Measurements from ENCODE around the gene CDCA5. TPM values are rescaled to one million over a fixed set of nuclear protein-coding genes. Genes with fewer than 3 reads are reported as not detected.
A peak's percentile ranks its signal among the peaks of the same experiment; 100 is the strongest.

CDCA5 gene
- total RNA-seq, 1 experiment from 2014 or later = 94.8 TPM

DNA sequence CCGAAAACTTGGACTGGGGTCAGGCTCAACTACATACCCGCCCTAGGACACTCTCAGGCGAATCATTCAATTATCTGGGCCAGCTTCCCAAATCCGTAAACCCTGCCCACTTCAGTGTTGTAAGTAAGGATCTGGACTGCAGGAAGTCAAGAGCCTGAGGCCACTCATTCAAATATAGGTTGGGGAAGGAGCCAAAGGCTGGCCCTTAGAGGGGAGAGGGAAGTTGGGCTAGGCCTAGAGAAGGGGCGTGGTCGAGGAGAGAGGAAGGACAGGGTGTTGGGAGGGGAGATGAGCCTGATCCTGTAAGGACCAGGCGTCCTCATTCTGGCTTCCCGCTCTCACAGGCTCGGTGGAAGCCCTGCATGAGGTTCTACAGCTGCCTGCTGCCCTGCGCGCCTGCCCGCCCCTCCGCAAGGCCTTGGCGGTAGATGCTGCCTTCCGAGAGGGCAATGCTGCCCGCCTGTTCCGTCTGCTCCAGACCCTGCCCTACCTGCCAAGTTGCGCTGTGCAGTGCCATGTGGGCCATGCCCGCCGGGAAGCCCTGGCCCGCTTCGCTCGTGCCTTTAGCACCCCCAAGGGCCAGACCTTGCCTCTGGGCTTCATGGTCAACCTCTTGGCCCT is 39.8 kb downstream of the CDCA5 start:
- no peak overlapping the region for H3K27ac ChIP-seq (ENCODE audit: insufficient read length, low read depth, low read length)
- WGBS (ENCODE audit: extremely low coverage, insufficient read length, low lambda C conversion rate) = no CpG with 5 or more reads among the region's 23 CpGs
- peaks cover 4% of the 10 kb centered on the region for H3K23me2 ChIP-seq (ENCODE audit: insufficient read length, low read depth, low read length, poor library complexity, severe bottlenecking)
- H3T11ph ChIP-seq (ENCODE audit: low read length) = no peak overlapping the region
- no peak overlapping the region for H3K9ac ChIP-seq (ENCODE audit: extremely low read depth, insufficient read length, low read length)
- H4K91ac ChIP-seq (ENCODE audit: insufficient read length, low read depth, low read length) = no peak overlapping the region
- no peak overlapping the region for H2AFZ ChIP-seq (ENCODE audit: low read length)
- no peak overlapping the region for H2BK5ac ChIP-seq (ENCODE audit: insufficient read length, low read length)
- H3K14ac ChIP-seq (ENCODE audit: insufficient read depth, low read length) = no peak overlapping the region
- no peaks in the 10 kb centered on the region for H4K20me1 ChIP-seq (ENCODE audit: control insufficient read depth, insufficient read depth, insufficient read length)
- no peak overlapping the region for H3K4me2 ChIP-seq (ENCODE audit: insufficient read depth, insufficient read length, low read length)
- Mint-ChIP-seq H3K9me3 (no peaks in the 10 kb centered on the region), H3K27me3 (ENCODE audit: low read depth) (no peaks in the 10 kb centered on the region), H3K36me3 (ENCODE audit: insufficient read depth in 1 of 3, low read depth in 3 of 3) (peaks cover 5 to 25% (median 25%) of the 10 kb centered on the region in 3 experiments; a peak in 6 of 7 replicates), H3K27ac (no peak overlapping the region; a peak in 2 of 7 replicates), H3K4me1 (peaks cover 9 to 20% of the 10 kb centered on the region in 2 experiments), H3K4me3 (peak overlapping the region in 1 of 2 experiments; percentile 48; a peak in 2 of 5 replicates)
- H3K23ac ChIP-seq (ENCODE audit: insufficient read length, low read depth, low read length) = no peak overlapping the region
- TF ChIP-seq, protein P1, sequence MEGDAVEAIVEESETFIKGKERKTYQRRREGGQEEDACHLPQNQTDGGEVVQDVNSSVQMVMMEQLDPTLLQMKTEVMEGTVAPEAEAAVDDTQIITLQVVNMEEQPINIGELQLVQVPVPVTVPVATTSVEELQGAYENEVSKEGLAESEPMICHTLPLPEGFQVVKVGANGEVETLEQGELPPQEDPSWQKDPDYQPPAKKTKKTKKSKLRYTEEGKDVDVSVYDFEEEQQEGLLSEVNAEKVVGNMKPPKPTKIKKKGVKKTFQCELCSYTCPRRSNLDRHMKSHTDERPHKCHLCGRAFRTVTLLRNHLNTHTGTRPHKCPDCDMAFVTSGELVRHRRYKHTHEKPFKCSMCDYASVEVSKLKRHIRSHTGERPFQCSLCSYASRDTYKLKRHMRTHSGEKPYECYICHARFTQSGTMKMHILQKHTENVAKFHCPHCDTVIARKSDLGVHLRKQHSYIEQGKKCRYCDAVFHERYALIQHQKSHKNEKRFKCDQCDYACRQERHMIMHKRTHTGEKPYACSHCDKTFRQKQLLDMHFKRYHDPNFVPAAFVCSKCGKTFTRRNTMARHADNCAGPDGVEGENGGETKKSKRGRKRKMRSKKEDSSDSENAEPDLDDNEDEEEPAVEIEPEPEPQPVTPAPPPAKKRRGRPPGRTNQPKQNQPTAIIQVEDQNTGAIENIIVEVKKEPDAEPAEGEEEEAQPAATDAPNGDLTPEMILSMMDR (conservative IDR thresholded peaks at IDR 0.05) = no peak
- no peak overlapping the region for H3K56ac ChIP-seq (ENCODE audit: insufficient read length, low read depth, low read length)
- H3K18ac ChIP-seq (ENCODE audit: insufficient read length, low read depth, low read length) = no peak overlapping the region
- H3K79me2 ChIP-seq (ENCODE audit: insufficient read depth, low read length) = peaks cover 2% of the 10 kb centered on the region; the same call in 1 of the 2 replicates
- no peaks in the 10 kb centered on the region for H3K79me1 ChIP-seq (ENCODE audit: insufficient read depth, low read depth, low read length, poor library complexity, severe bottlenecking)
- H2BK120ac ChIP-seq (ENCODE audit: low read depth, low read length, poor library complexity, severe bottlenecking) = no peak overlapping the region
- H2BK12ac ChIP-seq (ENCODE audit: insufficient read length, low read depth, low read length) = no peak overlapping the region
- no peak overlapping the region for H3K4ac ChIP-seq (ENCODE audit: low read depth, low read length)
- no peak overlapping the region for H2BK20ac ChIP-seq (ENCODE audit: low read depth, low read length, poor library complexity, severe bottlenecking)
- no peak overlapping the region for H2AK5ac ChIP-seq (ENCODE audit: insufficient read length, low read length)
- H3K9me3 ChIP-seq (ENCODE audit: control insufficient read depth, low read depth, low read length) = no peaks in the 10 kb centered on the region
- no peaks in the 10 kb centered on the region for H3K27me3 ChIP-seq (ENCODE audit: insufficient read depth, low read length)
- H2BK15ac ChIP-seq (ENCODE audit: low read depth, low read length) = no peak overlapping the region
- no peaks in the 10 kb centered on the region for H3K4me1 ChIP-seq (ENCODE audit: insufficient read depth, low read length)
- no peak for DNase-seq
- H4K5ac ChIP-seq (ENCODE audit: insufficient read length, low read depth, low read length) = no peak overlapping the region
- H4K8ac ChIP-seq (replicated peaks; ENCODE audit: insufficient read length, low read depth, low read length) = no peak overlapping the region

Data from H9 (cell line).